GM21367 (cell line): ENCODE data around the gene KRTAP5-7.
"Not testable (repeated sequence)": the region's sequence is repeated elsewhere in the genome, so short reads cannot be mapped to it uniquely, and the experiment has no call there.

Experiments used
- ATAC-seq: cut with Tn5 transposase; IDR thresholded peaks from one replicate; pipeline ENCODE4 v1.9.1; 2021; ENCODE audit not compliant: unreplicated experiment

Gene KRTAP5-7

DNA sequence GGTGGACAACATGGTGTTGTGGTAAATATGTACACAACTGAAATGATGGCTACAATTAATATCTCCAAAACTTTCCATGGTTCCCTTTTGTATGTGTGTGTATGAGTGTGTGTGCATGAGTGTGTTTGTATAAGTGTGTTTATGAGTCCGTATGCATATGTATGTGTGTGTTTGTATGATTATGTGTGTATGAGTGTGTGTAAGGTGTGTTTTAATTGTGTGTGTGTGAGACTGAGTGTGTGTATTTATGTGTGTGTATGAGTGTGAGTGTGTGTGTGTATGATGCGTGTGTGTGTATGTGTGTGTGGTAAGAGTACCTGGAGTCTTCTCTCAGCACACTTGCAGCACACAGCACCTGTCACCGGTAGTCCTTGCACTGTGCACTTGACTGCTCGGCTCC, 29.0 kb downstream of the KRTAP5-7 start:
- ATAC-seq: no peak

DNA sequence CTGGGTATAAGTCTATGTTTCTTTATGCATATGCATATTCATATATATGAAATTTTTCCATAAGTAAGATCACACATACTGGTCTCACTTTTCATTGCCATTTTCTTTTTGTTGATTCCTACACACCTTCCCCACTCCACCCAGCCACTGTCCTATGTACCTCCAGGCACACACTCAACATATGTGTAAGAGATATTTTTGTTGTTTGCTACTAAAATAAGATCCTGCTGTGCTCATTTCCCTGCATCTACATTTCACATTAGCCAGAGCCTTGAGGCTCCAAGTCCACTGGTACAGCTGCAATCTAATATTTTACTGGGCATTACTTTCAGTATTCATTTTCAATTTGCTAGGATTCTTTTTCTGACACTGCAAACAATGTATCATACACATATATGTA, 30.2 kb downstream of the KRTAP5-7 start:
- no peak for ATAC-seq

DNA sequence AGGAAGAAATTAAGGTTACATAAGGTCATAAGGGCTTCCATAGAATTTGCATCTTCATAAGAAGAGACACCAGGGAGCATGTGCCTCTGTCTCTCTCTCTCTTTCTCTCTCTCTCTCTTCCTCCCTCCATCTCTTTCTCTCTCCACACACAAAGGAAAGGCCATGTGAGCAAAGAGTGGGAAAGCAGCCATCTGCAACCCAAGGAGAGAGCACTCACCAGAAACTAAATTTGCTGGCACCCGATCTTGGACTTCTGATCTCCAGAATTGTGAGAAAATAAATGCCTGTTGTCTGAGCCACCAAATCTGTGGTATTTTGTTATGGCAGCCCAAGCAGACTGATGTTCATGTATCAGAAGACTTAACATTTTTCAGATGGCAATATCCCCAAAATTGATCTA, 31.9 kb downstream of the KRTAP5-7 start:
- no peak for ATAC-seq

DNA sequence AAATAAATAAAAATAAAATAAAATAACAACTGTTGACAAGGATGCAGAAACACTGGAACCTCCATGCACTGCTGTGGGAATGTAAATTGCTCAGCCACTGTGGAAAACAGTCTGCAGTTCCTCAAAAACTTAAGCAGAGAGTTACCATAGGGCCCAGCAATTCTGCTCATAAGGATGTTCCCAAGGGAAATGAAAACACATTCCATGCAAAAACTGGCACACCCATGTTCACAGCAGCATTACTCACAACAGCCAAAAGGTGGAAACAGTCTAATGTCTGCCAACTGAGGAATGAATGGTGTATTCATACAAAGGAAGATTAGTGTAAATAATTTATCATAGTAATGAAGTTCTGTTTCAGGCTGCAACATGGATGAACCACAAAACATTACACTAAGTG, 35.1 kb downstream of the KRTAP5-7 start:
- no peak for ATAC-seq

DNA sequence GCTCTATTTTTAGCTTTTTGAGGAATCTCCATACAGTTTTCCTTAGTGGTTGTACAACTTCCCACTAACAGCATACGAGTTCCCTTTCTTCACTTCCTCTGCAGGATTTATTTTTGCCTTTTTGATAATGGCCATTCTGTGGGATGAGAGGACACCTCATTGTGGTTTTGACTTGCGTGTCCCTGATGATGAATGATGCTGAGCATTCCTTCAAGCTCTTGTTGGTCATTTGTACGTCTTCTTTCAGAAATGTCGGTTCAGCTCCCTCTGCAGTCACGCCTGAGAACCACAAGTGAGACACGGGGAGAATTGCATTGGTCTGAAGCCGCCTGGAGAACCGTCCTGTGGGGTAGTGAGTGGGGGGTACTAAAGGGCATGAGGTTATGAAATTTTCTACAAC, 36.3 kb downstream of the KRTAP5-7 start:
- ATAC-seq: no peak

DNA sequence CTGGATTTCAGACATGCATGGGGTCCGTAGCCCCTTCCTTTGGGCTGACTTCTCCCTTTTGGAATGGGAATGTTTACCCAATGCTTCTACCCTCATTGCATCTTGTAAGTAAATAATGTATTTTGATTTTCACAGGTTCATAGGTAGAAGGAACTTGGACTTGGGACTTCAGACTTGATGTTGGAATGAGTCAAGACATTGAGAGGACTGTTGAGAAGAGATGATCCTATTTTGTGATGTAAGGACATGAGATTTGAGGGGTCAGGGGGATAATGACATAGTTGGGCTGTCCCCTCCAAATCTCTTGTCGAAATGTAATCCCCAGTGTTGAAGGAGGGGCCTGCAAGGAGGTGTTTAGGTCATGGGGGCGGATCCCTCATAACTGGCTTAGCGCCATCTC, 37.4 kb downstream of the KRTAP5-7 start:
- ATAC-seq: no peak

DNA sequence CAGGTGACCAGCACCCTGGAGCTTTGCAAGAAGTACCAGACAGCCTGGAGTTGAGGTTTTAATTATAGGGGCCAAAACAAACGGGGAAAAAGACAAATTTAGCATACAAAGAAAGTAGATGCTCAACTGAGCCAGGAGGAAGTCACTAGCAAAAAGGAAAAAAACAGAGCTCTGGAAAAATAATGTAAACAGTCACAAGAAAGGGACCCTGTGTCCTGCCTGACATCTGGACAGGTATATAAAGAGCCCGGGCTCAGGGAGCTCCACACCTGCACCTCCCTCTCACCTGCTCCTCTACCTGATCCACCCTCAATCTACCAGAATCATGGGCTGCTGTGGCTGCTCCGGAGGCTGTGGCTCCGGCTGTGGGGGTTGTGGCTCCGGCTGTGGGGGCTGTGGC, 38.2 kb downstream of the KRTAP5-7 start, which contains the start of gene KRTAP5-10:
Gene KRTAP5-10, plus strand, starts transcription at position 301 of the 400 bp plus-strand sequence. Its CDS starts 25 bp downstream, at position 326.
- no peak for ATAC-seq

DNA sequence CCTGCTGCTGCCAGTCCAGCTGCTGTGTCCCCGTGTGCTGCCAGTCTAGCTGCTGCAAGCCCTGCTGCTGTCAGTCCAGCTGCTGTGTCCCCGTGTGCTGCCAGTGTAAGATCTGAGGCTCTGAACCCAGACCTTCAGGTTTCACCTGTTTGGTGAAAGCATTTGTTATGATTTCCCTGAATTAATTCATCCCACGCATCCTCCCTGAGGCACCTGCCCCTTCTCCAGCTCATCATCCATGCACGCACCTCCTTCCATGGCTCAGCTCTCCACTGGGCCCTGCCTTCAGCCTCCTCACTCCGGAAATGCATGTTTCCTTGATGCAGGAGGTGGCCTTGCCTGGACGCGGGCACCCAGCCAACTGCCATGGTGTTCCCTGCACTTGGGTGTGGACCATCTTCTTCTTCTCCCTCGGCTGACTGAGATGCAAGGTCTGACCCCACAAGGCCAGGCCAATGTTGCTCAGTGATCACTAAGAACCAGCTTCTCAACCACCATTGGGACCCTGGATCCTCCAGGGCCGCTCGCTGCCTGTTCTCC, 39.1 kb downstream of the KRTAP5-7 start:
- no peak for ATAC-seq

DNA sequence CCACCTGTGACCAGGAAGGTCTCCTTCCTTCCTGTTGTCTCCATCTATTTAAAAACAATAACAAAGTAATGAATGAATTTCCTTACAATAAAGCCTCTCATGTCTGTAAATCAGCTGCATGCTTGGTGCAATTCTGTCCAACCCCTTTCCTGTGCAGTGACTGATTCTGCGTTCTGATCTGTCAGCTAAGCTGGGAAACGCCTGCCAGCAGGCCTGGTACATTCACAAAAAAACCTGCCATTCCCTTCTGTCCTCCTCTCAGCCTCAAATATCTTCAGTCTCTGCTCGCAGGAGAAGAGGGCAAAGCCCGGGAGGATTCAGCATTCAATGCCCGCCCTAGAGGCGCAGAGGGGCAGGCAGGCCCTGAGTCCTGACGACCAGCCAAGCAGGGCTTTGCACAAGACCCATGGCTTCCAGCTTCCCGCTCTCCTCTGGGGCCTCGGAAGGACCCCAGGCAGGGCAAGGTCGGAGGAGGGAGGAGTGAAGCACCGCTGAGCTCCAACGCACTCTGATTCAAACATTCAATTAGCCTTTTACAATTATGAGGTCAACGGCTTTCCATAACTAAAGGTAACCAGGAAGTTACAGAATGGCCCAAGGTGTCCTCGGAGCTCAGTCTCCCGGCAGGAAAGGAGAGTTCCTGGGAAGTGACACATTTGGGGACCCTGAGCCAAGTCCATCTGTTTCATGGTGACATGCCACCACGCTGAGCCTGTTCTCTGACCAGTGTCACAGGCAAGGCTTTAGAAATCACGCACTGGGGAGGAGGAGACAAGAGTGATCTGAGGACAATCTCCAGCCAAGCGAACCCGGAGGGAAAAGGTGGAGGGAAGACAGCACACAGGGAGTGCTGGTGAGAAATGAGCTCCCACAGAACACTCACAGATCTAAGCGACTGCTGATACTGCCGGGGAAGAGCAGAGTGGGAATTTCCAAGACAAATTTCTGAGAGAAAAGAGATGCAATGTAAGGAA, 39.8 kb downstream of the KRTAP5-7 start:
- not testable (repeated sequence) for ATAC-seq

DNA sequence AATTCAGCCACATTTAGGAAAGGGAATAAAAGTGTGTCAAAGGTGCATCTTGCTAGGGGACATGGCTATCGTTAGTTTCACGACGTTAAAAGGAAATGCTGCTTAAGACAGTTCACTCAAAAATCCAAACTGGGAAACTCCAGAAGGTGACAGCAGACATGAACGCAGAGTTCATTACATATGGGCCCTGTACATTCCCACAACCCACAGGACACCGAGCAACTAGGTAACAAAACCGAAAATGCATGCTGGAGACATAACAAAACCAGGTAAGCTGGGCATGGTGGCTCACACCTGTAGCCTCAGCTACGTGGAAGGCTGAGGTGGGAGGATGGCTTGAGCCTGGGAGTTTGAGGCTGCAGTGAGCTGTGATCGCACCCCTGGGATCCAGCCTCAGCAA, 40.6 kb downstream of the KRTAP5-7 start:
- ATAC-seq: not testable (repeated sequence)

DNA sequence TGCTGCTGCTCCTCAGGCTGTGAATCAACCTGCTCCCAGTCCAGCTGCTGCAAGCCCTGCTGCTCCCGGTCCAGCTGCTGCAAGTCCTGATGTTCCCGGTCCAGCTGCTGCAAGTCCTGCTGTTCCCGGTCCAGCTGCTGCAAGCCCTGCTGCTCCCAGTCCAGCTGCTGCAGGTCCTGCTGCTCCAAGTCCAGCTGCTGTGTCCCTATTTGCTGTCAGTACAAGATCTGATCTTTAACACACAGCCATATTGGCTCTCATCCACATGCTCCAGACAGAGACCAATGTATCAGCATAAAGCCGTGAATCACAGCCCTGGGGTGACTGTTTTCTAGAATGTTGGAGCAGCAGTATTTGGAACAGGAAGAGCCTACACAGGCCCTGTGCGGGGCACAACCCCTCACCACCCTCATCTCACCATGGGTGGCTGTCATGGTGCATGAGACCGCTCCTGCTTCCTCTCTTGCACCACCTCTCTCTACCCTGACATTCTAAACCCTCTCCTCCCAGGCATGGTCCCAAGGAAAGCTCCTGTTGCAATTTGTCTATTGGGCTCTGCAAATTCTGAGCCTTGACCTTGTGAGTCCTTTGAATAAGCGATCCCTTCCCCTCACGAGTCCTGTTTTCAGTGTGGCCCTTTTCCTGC, 41.8 kb downstream of the KRTAP5-7 start:
- no peak for ATAC-seq

DNA sequence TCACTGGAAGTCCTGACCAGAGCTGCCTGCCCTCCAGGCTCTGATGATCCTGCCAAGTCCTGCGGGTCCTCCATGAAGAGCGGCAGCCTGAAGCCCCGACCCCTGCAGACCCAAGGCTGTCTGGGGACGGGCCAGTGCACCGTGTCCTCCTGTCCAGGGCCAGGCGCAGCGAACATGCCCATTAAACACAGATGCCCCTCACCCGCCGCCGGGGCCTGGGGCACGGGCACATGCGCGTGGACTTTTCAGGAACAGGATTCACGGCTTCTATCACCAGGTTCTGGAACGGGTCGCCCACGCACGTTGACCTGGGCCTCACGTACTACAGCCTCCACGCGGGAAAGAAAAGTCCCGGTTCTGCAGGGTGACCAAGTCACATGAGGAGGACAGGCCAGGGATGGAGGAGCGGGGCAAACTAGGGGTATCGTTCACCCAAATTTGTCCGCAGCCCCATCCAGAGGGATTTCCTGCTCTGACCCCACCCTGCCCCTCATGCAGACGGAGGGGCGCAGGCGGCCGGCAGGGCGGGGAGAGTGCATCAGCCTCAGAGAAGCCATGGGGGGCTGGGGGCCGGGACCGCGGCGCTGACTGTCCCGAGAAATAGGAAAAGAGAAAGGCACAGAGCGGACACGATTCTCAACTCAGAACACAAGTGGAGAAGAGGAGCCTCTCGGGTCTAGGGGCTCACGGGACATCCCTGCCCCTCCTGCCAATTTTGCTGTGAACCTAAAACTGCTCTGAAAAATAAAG, 44.2 kb downstream of the KRTAP5-7 start:
- ATAC-seq: not testable (repeated sequence)

DNA sequence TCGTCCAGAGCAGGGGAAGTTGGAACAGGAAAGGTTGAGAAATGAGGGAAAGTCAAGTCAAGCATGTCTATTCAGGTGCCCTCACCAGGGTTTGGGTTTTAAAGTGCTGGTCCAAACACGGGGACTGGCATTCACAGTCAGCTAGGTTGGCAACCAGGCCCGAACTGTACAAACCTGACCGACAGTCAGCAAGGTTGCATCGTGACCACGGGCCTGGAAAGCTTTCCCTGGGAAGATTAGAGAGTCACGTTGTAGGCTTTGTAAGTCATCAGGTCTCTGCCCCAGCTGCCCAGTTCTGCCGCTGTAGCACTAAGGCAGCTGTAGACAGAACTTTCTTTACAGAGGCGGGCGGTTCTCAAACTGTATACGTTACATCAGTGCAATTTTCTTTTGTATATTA, 45.7 kb downstream of the KRTAP5-7 start:
- ATAC-seq: no peak

DNA sequence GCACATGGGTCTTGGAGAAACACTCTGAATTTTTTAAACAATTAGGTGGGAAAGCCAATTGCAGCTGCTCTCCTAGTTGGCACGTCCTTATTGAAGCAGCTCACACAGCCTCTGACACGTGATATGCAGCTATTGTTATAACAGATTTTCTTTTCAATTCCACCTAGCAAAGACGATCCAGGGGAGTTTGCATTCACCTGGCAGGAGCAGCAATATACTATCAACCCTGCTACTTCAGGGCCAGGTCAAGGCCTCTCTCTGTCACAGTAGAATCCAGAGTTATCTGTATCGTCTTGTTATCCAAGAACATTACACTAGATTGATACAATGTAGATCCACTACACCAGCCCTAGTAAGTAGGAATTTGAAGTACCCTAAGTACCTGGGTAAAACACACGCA, 47.4 kb downstream of the KRTAP5-7 start:
- no peak for ATAC-seq

DNA sequence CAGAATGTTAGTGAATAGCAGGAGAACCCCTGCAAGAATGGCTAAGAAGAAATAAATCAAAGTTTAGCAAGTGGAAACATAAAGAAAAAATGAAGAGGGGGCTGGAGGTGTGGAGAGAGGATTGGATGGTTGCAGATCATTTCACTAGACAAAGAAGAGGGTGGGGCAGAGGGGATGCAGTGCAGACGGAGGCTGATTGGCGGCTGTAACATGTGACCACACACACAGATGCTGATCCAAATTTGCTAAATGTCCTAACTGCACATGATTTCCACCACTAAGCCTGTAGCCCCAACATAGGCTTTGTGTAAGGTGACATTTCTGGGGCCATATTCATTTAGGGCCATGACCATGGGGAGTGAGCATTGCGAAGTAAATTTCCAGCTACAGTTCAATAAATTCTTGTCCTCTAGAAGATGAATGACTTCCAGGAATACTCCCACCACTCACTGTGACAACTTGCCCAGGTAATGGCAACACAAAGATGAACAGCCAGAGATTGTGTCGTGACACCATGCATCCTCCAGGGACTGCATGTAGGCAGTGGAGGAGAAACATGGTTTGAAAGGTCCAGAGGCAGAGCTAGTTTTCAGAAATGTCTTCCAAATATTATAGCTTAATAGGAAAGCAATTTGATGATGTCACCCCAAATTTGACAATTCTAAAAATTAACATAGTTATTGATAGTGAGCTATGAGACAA, 48.8 kb downstream of the KRTAP5-7 start:
- no peak for ATAC-seq

DNA sequence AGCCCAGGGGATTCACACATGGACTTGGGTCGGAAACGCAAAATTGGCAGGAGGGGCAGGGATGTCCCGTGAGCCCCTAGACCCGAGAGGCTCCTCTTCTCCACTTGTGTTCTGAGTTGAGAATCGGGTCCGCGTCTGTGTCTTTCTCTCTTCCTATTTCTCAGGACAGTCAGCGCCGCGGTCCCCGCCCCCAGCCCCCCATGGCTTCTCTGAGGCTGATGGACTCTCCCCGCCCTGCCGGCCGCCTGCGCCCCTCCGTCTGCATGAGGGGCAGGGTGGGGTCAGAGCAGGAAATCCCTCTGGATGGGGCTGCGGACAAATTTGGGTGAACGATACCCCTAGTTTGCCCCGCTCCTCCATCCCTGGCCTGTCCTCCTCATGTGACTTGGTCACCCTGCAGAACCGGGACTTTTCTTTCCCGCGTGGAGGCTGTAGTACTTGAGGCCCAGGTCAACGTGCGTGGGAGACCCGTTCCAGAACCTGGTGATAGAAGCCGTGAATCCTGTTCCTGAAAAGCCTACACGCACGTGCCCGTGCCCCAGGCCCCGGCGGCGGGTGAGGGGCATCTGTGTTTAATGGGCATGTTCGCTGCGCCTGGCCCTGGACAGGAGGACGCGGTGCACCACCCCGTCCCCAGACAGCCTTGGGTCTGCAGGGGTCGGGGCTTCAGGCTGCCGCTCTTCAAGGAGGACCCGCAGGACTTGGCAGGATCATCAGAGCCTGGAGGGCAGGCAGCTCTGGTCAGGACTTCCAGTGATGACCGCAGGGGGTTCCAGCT, 49.8 kb downstream of the KRTAP5-7 start:
- not testable (repeated sequence) for ATAC-seq

DNA sequence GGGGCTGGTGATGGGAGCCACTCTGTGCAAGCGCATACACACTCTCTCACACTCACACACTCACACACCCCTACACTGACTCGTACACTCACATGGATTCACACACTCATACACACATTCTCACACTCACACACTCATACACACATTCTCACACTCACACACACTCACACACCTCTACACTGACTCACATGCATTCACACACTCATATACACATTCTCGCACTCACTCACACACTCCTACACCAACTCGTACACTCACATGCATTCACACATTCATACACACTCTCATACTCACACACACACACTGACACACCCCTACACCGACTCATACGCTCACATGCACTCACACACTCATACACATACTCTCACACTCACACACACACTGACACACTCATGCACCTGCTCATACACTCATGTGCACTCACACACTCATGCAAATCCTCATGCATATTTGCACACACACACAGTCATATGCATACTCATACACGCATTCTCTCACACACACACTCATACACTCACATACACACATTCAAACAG, 50.5 kb downstream of the KRTAP5-7 start:
- no peak for ATAC-seq
